ENCODE data around the gene ANAPC2.

ANAPC2 gene

GRCh38 chr9:137191691-137192447 is 3.5 kb upstream of the ANAPC2 start:
- peak; percentile 89 for DNase-seq (ENCODE audit: low spot score)

GRCh38 chr9:137191245-137191644 is 2.9 kb upstream of the ANAPC2 start:
- DNase-seq (ENCODE audit: low spot score): no peak

- no peak for DNase-seq (ENCODE audit: low spot score)
Observed at GRCh38 chr9:137190315-137190856, 2.0 kb upstream of the ANAPC2 start.

- no peak for DNase-seq (ENCODE audit: low spot score)
Observed at GRCh38 chr9:137189297-137190295, 1.2 kb upstream of the ANAPC2 start.

- no peak for DNase-seq (ENCODE audit: low spot score)
Observed at GRCh38 chr9:137188086-137188489, 272 bp downstream of the ANAPC2 start.

GRCh38 chr9:137187386-137187785 is 974 bp downstream of the ANAPC2 start:
- DNase-seq (ENCODE audit: low spot score): no peak

GRCh38 chr9:137186385-137186784 is 2.0 kb downstream of the ANAPC2 start:
- no peak for DNase-seq (ENCODE audit: low spot score)

- no peak for DNase-seq (ENCODE audit: low spot score)
Observed at GRCh38 chr9:137185921-137186320, 2.4 kb downstream of the ANAPC2 start.

GRCh38 chr9:137184881-137185660 is 3.3 kb downstream of the ANAPC2 start:
- DNase-seq (ENCODE audit: low spot score): no peak

GRCh38 chr9:137183980-137184595 is 4.3 kb downstream of the ANAPC2 start:
- DNase-seq (ENCODE audit: low spot score): no peak

GRCh38 chr9:137182836-137183235 is 5.5 kb downstream of the ANAPC2 start:
- no peak for DNase-seq (ENCODE audit: low spot score)

GRCh38 chr9:137181680-137182079 is 6.7 kb downstream of the ANAPC2 start:
- no peak for DNase-seq (ENCODE audit: low spot score)

- DNase-seq (ENCODE audit: low spot score): no peak
Observed at GRCh38 chr9:137180491-137180890, 7.9 kb downstream of the ANAPC2 start.

- no peak for DNase-seq (ENCODE audit: low spot score)
Observed at GRCh38 chr9:137179761-137180160, 8.6 kb downstream of the ANAPC2 start.

- no peak for DNase-seq (ENCODE audit: low spot score)
Observed at GRCh38 chr9:137178939-137179630, 9.3 kb downstream of the ANAPC2 start.

GRCh38 chr9:137178201-137178938 is 10.0 kb downstream of the ANAPC2 start:
- DNase-seq (ENCODE audit: low spot score): no peak

GRCh38 chr9:137176302-137177182 is 11.8 kb downstream of the ANAPC2 start:
- DNase-seq (ENCODE audit: low spot score): no peak

- no peak for DNase-seq (ENCODE audit: low spot score)
Observed at GRCh38 chr9:137175345-137175961, 12.9 kb downstream of the ANAPC2 start.
